Measurements from ENCODE around the gene LRP3.

DNA sequence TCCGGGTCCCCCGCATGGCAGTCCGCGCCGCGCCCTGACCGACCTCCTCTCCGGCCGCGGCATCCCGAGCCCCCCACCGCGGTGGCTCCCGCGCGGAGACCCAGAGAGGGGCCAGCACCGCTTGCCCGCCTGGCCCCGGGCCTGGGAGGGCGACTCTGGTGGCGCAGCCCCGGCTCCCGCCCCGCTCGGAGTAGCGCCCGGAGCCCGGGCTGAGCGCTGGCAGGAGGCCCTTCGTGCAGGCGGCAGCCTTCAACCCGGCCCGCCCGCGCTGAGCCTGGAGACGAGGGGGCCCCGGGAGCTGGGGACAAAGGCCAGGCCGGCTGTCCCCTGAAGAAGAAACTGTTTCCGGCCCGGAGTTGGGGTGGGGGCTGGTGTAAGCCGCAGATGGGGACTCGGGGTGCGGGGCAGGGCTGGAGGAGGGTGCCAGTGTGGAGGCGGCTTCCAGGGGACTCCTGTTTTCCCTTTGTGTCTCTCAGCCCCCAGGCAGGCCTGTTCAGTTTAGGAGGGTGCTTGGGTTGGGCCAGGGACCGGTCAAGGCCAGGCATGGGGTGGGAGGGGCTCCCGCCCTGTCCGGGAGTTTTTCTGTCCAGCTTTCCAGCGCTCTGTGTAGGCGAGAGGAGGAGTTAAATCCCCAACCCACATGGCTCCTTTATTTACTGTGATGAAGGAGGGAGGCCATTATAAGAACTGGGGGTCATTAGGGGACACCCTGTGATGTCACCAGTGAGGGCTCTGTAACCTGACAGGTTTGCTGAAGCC, 935 bp downstream of the LRP3 start:
- TF ChIP-seq, protein P1, sequence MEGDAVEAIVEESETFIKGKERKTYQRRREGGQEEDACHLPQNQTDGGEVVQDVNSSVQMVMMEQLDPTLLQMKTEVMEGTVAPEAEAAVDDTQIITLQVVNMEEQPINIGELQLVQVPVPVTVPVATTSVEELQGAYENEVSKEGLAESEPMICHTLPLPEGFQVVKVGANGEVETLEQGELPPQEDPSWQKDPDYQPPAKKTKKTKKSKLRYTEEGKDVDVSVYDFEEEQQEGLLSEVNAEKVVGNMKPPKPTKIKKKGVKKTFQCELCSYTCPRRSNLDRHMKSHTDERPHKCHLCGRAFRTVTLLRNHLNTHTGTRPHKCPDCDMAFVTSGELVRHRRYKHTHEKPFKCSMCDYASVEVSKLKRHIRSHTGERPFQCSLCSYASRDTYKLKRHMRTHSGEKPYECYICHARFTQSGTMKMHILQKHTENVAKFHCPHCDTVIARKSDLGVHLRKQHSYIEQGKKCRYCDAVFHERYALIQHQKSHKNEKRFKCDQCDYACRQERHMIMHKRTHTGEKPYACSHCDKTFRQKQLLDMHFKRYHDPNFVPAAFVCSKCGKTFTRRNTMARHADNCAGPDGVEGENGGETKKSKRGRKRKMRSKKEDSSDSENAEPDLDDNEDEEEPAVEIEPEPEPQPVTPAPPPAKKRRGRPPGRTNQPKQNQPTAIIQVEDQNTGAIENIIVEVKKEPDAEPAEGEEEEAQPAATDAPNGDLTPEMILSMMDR (IDR thresholded peaks at IDR 0.05): no peak
- TF ChIP-seq POLR2A (IDR thresholded peaks at IDR 0.05): no peak
- TF ChIP-seq POLR2AphosphoS5 (IDR thresholded peaks at IDR 0.05): no peak
- TF ChIP-seq EP300 (IDR thresholded peaks at IDR 0.05): no peak
